Adrenal gland (tissue), 5 donors: ENCODE results near the gene PXN.

Experiments
- CTCF ChIP-seq, 6 experiments: fragments of 450-650 bp in 4 of 6; fragments of 200-600 bp in 2 of 6; sonication (generic) in 1 of 6; IDR thresholded peaks; 1 replicate in 5 of 6; 2 replicates in 1 of 6; pipeline versions ENCODE4 v1.5.1 to v1.8.0; 2016 to 2021; ENCODE audit warnings: antibody characterized with exemption in 6 of 6, mild to moderate bottlenecking in 2 of 6, moderate library complexity in 1 of 6
- POLR2A ChIP-seq, 2 donors: fragments of 450-650 bp; IDR thresholded peaks; one replicate each; pipeline ENCODE4 v1.6.1; 2017; ENCODE audit warnings: antibody characterized with exemption in 2 of 2, mild to moderate bottlenecking in 2 of 2, moderate library complexity in 1 of 2
- donor health status: DM: no; HTN: no; CAD: no.

- TF ChIP-seq CTCF (IDR thresholded peaks at IDR 0.05) (no peak), POLR2A (IDR thresholded peaks at IDR 0.05) (peak in 1 of 2 donors; percentile 50)
Observed at GRCh38 chr12:120237360-120238171, 28.0 kb downstream of the PXN start.
